ENCODE results near the gene SRPK2. TPM values are rescaled to one million over a fixed set of nuclear protein-coding genes. Genes with fewer than 3 reads are reported as not detected.

SRPK2 gene
- total and polyA plus RNA-seq, 2 donors (not counting 1 experiment from before 2014, with no cell fraction given): 15.2 to 108 TPM

DNA sequence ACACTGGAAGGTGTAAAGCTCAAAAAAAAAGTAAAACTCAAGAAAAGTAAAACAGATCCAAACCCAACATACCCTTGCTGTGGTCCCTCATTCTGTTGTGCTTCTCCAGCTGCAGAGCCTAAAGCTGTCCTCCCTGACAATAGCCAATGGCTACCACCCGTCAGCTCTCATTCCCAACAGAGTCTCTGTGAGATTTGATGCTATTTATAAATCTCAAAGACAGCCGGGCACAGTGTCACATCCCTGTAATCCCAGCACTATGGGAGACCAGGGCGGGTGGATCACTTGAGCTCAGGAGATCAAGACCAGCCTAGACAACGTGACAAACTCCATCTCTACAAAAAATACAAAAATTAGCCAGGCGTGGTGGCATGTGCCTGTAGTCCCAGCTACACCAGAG lies 258.7 kb downstream of the SRPK2 start:
- ChIA-PET POLR2A (interaction anchor here (0.7 kb wide), 1 partner anchor 221 kb away, joined by 3 read pairs; no protein-coding TSS in a partner anchor), CTCF (interaction anchor here (1.1 to 1.2 kb wide), 2 partner anchors 10 to 11 kb away, joined by 3 to 5 read pairs; no protein-coding TSS in a partner anchor)
- Mint-ChIP-seq H3K27ac (no peak overlapping the region), H3K4me3 (no peak overlapping the region), H3K9me3 (ENCODE audit: insufficient read depth) (no peaks in the 10 kb centered on the region), H3K27me3 (no peaks in the 10 kb centered on the region), H3K4me1 (no peaks in the 10 kb centered on the region)
- H3K27ac ChIP-seq (ENCODE audit: low read length in 2 of 2): no peak overlapping the region
- intact Hi-C loops (cut with micrococcal nuclease): no loop called here
- H3K36me3 ChIP-seq (replicated peaks in 1 of 2; ENCODE audit: control extremely low read depth in 1 of 2, control insufficient read depth in 1 of 2, extremely low read depth in 1 of 2, insufficient read depth in 2 of 2, low read length in 1 of 2): peaks cover 0 to 75% of the 10 kb centered on the region in 2 experiments
- H3K9ac ChIP-seq (ENCODE audit: low read length): no peak overlapping the region
- ATAC-seq (ENCODE audit: low read depth): no peak
- no CpG with 5 or more reads among the region's 5 CpGs for WGBS (ENCODE audit: insufficient coverage)
- H3K79me2 ChIP-seq (ENCODE audit: control insufficient read depth, insufficient read depth, low read length): peaks cover 7% of the 10 kb centered on the region
- H4K20me1 ChIP-seq (ENCODE audit: control insufficient read depth, insufficient read depth, low read length, poor library complexity, severe bottlenecking): peaks cover 27% of the 10 kb centered on the region
- H3K4me3 ChIP-seq (ENCODE audit: control extremely low read depth in 1 of 5, extremely low read depth in 1 of 5, insufficient read depth in 1 of 5, low read depth in 2 of 5, low read length in 4 of 5): no peak overlapping the region
- H2AFZ ChIP-seq (ENCODE audit: insufficient read depth, low read depth, low read length, poor library complexity, severe bottlenecking): no peak overlapping the region
- TF ChIP-seq, protein P1, sequence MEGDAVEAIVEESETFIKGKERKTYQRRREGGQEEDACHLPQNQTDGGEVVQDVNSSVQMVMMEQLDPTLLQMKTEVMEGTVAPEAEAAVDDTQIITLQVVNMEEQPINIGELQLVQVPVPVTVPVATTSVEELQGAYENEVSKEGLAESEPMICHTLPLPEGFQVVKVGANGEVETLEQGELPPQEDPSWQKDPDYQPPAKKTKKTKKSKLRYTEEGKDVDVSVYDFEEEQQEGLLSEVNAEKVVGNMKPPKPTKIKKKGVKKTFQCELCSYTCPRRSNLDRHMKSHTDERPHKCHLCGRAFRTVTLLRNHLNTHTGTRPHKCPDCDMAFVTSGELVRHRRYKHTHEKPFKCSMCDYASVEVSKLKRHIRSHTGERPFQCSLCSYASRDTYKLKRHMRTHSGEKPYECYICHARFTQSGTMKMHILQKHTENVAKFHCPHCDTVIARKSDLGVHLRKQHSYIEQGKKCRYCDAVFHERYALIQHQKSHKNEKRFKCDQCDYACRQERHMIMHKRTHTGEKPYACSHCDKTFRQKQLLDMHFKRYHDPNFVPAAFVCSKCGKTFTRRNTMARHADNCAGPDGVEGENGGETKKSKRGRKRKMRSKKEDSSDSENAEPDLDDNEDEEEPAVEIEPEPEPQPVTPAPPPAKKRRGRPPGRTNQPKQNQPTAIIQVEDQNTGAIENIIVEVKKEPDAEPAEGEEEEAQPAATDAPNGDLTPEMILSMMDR (IDR thresholded peaks at IDR 0.05): no peak
- TF ChIP-seq EZH2 (IDR thresholded peaks at IDR 0.05; ENCODE audit: borderline replicate concordance, insufficient read depth, low read depth, low read length, poor library complexity, severe bottlenecking): no peak
- H3K4me1 ChIP-seq (ENCODE audit: control insufficient read depth in 2 of 2, insufficient read depth in 2 of 2, low read length in 2 of 2): no peaks in the 10 kb centered on the region
- H3K4me2 ChIP-seq (replicated peaks; ENCODE audit: low read depth, low read length, poor library complexity, severe bottlenecking): no peak overlapping the region
- H3K9me3 ChIP-seq (ENCODE audit: control extremely low read depth in 1 of 3, control insufficient read depth in 2 of 3, insufficient read depth in 1 of 3, low read length in 2 of 3): no peaks in the 10 kb centered on the region
- H3K27me3 ChIP-seq (replicated peaks in 1 of 4; ENCODE audit: control extremely low read depth in 1 of 4, control insufficient read depth in 3 of 4, insufficient read depth in 4 of 4, low read length in 3 of 4): no peaks in the 10 kb centered on the region
- DNase-seq: no peak

GRCh38 chr7:105127179-105127578 lies 261.5 kb downstream of the SRPK2 start:
- peaks cover 4% of the 10 kb centered on the region for H3K79me2 ChIP-seq (ENCODE audit: control insufficient read depth, insufficient read depth, low read length)
- no peaks in the 10 kb centered on the region for H3K27me3 Mint-ChIP-seq
- H3K4me1 ChIP-seq (ENCODE audit: control insufficient read depth in 2 of 2, insufficient read depth in 2 of 2, low read length in 2 of 2): no peaks in the 10 kb centered on the region
- peaks cover 12% of the 10 kb centered on the region for H4K20me1 ChIP-seq (ENCODE audit: control insufficient read depth, insufficient read depth, low read length, poor library complexity, severe bottlenecking)
- intact Hi-C loops (cut with micrococcal nuclease): no loop called here
- no peak for DNase-seq
- H3K9me3 Mint-ChIP-seq (ENCODE audit: insufficient read depth): no peaks in the 10 kb centered on the region
- no peak overlapping the region for H3K4me3 Mint-ChIP-seq
- no peaks in the 10 kb centered on the region for H3K4me1 Mint-ChIP-seq
- H3K27ac ChIP-seq (ENCODE audit: low read length in 2 of 2): peak overlapping the region in 1 of 2 donors; percentile 19
- no peaks in the 10 kb centered on the region for H3K27me3 ChIP-seq (replicated peaks in 1 of 4; ENCODE audit: control extremely low read depth in 1 of 4, control insufficient read depth in 3 of 4, insufficient read depth in 4 of 4, low read length in 3 of 4)
- CTCF ChIA-PET: interaction anchor here (1.8 kb wide), 1 partner anchor 302 kb away, joined by 8 read pairs; no protein-coding TSS in a partner anchor
- H3K36me3 ChIP-seq (replicated peaks in 1 of 2; ENCODE audit: control extremely low read depth in 1 of 2, control insufficient read depth in 1 of 2, extremely low read depth in 1 of 2, insufficient read depth in 2 of 2, low read length in 1 of 2): peaks cover 0 to 63% of the 10 kb centered on the region in 2 experiments
- H3K27ac Mint-ChIP-seq: no peak overlapping the region
- ATAC-seq (ENCODE audit: low read depth): no peak
- TF ChIP-seq EZH2 (IDR thresholded peaks at IDR 0.05; ENCODE audit: borderline replicate concordance, insufficient read depth, low read depth, low read length, poor library complexity, severe bottlenecking): no peak
- TF ChIP-seq, protein P1 (IDR thresholded peaks at IDR 0.05): no peak
- WGBS (ENCODE audit: insufficient coverage): 65% methylated on average over 8 of the region's 8 CpGs
- POLR2A ChIA-PET: no interaction called here
- H3K4me3 ChIP-seq (ENCODE audit: control extremely low read depth in 1 of 5, extremely low read depth in 1 of 5, insufficient read depth in 1 of 5, low read depth in 2 of 5, low read length in 4 of 5): no peak overlapping the region
- no peak overlapping the region for H2AFZ ChIP-seq (ENCODE audit: insufficient read depth, low read depth, low read length, poor library complexity, severe bottlenecking)
- H3K4me2 ChIP-seq (replicated peaks; ENCODE audit: low read depth, low read length, poor library complexity, severe bottlenecking): no peak overlapping the region
- no peak overlapping the region for H3K9ac ChIP-seq (ENCODE audit: low read length)
- no peaks in the 10 kb centered on the region for H3K9me3 ChIP-seq (ENCODE audit: control extremely low read depth in 1 of 3, control insufficient read depth in 2 of 3, insufficient read depth in 1 of 3, low read length in 2 of 3)
